ENCODE data around the gene NAPEPLD.

GRCh38 chr7:103077318-103077717 is 71.6 kb downstream of the NAPEPLD start:
- TF ChIP-seq CTCF (IDR thresholded peaks at IDR 0.05): no peak
- TF ChIP-seq POLR2A (IDR thresholded peaks at IDR 0.05): no peak
